Stimulated activated CD4-positive, alpha-beta T cell treated with anti-CD3 and anti-CD28 coated beads, Interleukin-12 subunit alpha, Interleukin-12 subunit beta, amount 100 ng/mL, for 48 hours (primary cell): ENCODE data around the gene UTS2R.
"Not testable (repeated sequence)": the region's sequence is repeated elsewhere in the genome, so short reads cannot be mapped to it uniquely, and the experiment has no call there.

ENCODE experiments used
- DNase-seq, 3 donors: peaks; one replicate each; pipeline ENCODE4 v3.0.0-alpha.2; 2020; ENCODE audit warnings: low read depth in 2 of 3, low spot score in 1 of 3

The UTS2R gene

GRCh38 chr17:82374626-82375331 is 3.2 kb downstream of the UTS2R start:
- DNase-seq, result no peak

- DNase-seq, result no peak
Observed at GRCh38 chr17:82375359-82376041, 3.9 kb downstream of the UTS2R start.

GRCh38 chr17:82376042-82376730 is 4.6 kb downstream of the UTS2R start:
- no peak for DNase-seq

GRCh38 chr17:82377294-82377693 is 5.7 kb downstream of the UTS2R start:
- not testable (repeated sequence) for DNase-seq

DNA sequence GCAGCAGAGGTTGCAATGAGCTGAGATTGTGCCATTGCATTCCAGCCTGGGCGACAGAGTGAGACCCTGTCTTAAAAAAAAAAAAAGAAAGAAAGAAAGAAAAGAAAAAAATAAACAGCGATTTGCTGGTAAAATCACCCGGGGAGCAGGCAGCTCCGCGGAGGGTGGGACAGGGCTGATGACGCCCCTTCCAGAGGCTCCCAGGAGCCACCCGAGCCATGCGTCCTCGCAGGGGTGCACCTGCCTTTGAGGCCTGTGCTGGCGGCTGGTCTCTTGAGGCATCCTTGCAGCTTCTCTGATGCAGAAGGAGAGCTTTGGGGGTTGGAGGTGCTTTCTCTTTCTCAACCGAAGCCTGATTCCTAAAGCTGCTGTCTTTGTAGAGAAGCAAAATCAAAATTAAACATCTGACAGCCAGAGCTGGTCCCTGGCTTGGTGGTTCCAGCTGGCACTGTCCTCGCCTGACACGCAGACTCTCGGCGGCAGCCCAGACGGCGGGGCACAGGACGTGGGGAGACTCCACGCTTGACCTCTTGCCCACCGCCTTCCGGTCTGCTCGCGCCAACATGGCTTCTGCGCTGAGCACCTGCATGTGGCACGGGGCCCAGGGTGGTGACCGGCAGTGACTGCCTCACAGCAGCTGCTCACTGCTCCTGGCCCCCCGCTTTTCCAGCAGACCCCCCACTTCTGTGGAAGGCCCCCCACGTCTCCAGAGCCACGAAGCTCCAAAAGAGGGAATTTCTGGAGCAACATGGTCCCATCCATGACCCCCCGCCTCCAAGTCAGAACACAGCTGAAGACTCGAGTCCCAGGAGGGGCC is 6.6 kb downstream of the UTS2R start:
- DNase-seq, result no peak

DNA sequence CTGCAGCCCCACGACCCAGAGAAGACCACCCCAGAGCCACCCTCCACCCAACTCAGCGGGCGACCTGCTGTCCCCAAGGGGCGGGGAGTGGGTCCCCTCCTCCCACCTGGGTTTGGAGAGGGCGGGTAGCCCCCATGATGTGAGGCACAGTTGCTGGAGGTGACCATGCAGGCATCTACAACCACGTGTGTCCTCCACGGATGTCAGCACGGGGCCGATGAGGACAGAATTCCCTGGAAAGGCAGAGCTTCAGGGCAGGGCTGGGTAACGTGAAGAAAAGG is 7.1 kb downstream of the UTS2R start:
- DNase-seq, result no peak

DNA sequence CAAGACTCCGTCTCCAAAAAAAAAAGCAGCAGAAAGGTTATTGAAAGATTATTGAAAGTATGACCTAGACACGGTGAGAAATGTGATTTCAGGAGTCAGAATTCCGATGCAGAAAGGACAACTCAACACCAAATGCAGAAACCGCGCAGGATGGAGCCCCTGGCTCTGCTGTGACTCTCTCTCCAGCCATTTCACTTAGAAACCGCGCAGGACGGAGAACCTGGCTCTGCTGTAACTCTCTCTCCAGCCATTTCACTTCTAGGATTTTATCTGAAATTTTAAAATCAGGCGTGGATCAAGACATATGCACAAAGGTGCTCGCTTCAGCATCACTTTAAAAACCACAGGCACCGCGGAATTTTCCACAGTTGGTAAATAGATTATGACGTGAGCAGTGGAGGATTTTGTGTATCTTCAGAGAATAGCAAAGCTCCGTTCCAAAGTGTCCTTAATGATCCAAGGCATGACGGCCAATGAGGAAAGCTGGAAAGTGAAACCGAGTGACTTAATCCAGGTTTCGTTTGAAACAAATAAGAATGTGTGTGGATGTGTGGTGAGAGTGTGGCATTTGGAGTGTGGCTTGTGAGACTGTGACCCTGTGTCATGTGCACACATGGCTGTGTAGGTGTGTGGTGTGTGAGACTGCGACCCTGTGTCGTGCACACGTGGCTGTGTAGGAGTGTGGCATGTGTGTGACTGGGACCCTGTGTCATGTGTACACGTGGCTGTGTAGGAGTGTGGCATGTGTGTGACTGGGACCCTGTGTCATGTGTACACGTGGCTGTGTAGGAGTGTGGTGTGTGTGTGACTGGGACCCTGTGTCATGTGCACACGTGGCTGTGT is 9.5 kb downstream of the UTS2R start:
- no peak for DNase-seq

DNA sequence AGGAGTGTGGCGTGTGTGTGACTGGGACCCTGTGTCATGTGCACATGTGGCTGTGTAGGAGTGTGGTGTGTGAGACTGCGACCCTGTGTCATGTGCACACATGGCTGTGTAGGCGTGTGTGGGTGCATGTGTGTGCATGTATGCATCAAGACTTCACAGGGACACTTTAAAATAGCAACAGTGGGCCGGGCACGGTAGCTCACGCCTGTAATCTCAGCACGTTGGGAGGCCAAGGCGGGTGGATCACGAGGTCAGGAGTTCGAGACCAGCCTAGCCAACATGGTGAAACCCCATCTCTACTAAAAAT is 10.1 kb downstream of the UTS2R start:
- not testable (repeated sequence) for DNase-seq

DNA sequence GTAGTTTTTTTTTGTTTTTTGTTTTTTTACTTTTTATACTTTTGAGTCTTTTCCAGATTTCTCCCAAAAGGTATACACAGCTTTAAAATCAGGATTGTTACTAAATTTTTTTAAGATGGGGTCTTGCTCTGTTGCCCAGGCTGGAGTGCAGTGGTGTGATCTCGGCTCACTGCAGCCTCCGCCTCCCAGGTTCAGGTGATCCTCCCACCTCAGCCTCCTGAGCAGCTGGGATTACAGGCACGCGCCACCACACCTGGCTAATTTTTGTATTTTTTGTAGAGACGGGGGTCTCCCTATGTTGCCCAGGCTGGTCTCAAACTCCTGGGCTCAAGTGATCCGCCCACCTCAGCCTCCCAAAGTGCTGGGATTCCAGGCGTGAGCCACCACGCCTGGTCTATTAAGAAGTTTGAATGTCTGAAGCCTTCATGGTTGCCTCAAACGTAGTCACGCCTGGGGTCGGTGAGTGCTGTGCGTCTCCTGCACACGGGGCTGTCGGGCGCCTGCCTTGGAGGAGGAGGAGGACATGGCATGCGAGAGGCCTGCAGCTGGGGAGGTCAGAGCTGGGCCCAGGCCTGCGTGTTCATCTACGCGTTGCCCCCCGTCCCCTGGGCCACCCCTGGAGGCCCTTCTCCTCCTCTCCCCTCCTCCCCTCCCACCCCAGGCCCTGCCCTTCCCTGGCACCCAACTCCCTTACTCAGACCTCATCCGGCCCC is 10.8 kb downstream of the UTS2R start:
- DNase-seq, result not testable (repeated sequence)

DNA sequence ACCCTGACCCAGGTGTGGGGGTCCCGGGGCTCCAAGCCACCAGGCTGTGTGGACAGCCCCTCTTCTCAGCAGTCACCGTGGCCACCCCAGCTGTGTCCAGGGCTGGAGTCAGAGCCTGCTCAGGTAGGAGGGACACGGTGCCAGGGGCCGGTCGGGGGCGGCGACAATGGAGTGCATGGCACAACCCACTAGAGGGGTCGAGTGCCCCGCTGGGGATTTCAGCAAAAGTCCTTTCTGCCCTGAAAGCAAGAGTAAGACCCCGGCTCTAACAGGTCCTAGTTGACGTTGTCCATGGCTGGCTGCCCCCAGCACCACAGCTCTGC is 11.3 kb downstream of the UTS2R start:
- DNase-seq, result no peak

DNA sequence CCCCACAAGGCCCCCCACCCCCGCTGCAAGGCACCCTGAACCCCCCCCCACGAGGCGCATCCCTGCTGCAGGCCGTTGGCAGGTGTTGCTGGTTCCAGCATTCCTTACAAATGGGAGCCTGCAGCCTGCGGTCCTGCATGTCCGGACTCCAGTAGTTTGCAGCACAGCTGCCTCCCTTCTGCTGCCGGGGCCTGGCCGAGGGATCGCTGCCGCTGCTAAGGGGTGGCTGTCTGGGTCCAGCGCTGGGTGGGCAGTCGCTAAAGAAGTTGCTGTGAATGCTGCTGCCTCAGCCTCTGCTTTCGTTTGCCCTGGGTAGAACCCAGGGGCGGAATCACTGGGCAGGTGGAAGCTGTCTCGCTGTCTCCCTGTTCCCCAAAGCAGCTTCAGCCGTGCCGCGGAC is 11.8 kb downstream of the UTS2R start:
- no peak for DNase-seq

DNA sequence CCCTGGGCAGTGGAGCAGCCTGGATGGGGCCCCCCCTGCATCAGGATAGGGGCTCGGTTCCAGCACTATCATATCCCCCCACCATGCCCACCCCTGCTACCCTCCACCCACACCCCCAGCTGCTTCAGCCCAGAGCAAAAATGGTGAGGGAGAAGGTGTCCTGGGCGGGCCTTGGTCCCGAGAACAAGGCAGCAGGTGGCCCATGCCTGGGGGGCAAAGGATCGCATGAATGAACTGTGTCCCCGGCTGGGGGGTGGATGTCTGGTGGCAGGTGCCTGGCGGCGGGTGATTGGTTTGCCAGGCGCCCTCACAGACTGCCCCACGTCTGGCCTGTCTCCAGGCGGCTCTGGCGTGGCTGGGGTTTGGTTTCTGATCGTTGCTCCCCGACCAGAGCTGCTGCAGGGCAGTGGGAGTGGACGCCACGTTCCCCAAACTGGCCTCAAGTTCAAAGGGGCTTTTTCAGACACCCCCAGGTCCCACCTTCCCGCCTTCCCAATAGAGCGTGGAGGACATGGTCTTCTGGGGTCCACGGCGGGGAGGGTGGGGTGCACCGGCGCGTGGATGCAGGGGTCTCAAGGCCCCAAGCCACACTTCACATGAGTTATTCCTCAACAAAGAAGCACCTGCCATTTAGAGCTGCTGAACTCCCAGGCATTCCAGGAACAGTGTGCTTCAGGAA is 12.6 kb downstream of the UTS2R start:
- DNase-seq, result no peak

- DNase-seq, result no peak
Observed at GRCh38 chr17:82384730-82385481, 13.3 kb downstream of the UTS2R start.

DNA sequence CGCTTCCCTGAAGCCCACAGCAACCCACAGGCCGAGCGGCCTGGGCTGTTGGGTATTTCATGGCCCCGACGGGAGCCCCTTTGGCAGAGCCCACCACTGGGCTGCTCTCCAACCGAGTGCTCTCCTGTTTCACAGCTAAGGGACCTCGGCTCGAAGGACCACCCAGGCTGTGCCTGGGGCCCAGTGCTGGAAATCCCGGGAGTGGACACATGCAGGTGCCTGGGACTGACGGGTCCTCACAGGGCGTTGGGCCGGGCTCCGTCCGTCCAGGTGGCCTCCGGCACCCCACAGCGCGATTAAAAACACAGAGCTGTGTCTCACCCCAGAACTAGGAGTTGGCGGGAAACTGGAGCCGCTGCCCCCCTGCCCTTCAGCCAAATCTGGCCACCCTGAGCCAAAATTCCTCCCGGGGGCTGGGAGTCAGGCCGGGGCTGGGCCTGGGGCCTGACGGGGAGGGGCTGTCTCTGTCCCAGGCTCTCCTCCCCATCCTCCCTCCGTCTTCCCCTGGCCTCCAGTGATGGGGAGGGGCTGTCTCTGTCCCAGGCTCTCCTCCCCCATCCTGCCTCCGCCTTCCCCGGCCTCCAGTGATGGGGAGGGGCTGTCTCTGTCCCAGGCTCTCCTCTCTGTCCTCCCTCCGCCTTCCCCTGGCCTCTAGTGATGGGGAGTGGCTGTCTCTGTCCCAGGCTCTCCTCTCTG is 14.1 kb downstream of the UTS2R start:
- DNase-seq, result no peak

DNA sequence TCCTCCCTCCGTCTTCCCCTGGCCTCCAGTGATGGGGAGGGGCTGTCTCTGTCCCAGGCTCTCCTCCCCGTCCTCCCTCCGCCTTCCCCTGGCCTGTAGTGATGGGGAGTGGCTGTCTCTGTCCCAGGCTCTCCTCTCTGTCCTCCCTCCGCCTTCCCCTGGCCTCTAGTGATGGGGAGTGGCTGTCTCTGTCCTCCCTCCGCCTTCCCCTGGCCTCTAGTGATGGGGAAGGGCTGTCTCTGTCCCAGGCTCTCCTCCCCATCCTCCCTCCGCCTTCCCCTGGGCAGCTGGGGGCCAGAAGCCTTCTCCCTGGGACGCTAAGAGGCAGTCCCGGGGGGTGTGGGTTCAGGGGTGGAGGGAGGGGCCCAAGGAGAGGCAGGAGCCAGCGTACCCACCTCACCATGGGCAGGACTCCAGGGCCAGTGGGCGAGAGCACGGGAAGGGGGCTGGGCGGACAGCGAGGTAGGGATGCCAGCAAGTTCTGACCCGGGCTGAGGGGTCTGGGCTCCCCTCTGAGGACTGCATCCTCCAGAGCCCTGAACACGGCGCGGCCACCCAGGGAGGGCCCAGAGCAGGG is 14.8 kb downstream of the UTS2R start:
- no peak for DNase-seq

DNA sequence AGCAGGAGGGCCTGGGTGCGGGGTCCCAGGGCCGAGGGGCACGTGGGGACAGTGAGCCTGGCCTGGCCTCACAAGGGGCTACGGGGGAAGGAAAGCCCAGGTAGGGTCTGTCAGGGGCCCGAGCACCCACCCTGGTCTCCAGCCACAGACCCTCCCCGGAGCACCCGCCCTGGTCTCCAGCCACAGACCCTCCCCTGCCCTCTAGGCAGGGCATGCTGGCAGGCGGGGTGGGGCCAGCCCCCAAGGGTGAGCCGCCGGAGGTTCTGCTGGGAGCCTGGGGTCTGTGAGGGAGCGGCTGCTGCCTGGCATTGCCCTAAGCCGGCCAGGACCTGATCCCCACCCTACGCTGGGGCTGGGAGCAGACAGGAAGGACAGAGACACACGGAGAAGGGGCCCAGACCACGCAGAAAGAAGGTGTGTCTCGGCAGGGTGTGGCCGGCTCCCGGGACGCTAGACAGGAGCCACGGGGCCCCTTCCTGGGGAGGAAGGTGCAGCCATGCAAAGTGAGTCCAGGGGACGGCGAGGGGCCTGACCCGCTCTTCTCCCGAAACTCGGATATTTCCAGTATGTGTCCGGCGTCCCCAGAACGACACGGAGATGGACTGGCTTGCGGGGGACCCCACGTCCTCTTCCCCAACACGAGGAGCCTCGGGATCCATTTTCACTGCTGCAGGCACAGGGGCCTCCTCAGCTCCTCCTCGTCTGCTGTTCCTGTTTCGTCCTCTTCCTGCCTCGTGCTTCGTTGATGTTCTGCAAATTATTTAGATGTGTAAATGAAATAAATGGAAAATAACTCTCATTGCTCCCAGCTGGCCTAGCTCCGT is 15.5 kb downstream of the UTS2R start:
- no peak for DNase-seq

- no peak for DNase-seq
Observed at GRCh38 chr17:82387705-82388106, 16.1 kb downstream of the UTS2R start.
